ENCODE results near the gene IL34. TPM values are rescaled to one million over a fixed set of nuclear protein-coding genes. Genes with fewer than 3 reads are reported as not detected.
"Not testable (repeated sequence)": the region's sequence is repeated elsewhere in the genome, so short reads cannot be mapped to it uniquely, and the experiment has no call there.

IL34 gene
- polyA plus RNA-seq, 1 donor = 16.9 TPM

DNA sequence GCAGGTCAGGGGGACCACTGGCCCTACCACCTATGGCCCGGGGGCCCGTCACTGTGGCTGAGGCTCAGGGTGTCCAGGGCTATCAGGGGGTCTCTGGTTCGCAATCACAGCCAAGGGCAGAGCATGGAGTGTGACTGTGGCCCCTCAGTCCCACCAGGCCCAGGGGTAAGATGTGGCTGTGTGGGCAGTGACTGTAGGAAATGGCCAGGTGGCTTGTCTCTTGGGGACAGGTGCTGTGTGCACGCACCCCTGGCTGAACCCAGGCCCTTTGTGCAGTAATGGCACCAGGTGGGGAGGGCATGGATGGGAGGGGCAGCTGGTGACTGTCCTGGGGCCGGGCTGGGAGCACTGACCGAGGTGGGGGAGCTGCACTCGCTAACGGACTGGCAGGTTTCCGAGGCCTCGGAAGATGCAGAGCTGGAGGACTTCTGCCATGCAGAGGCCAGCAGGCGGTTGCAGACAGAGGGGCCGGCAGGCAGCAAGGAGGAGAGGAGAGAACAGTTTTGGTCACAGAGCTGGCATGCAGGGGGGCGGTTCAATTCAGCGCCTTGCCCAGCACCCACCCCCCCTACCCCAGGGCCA lies 18.8 kb downstream of the IL34 start:
- WGBS (ENCODE audit: insufficient coverage, low lambda C conversion rate) = no CpG with 5 or more reads among the region's 14 CpGs
- no peaks in the 10 kb centered on the region for H3K27me3 ChIP-seq (ENCODE audit: control insufficient read depth, insufficient read depth, low read length)
- peaks cover 58% of the 10 kb centered on the region for H3K36me3 ChIP-seq (ENCODE audit: control insufficient read depth, insufficient read depth, low read length)
- no peak overlapping the region for H3K4me3 ChIP-seq (ENCODE audit: low read length)
- H3K27ac ChIP-seq (ENCODE audit: low read length) = no peak overlapping the region
- H3K4me1 ChIP-seq (ENCODE audit: control insufficient read depth, insufficient read depth, low read length) = no peaks in the 10 kb centered on the region
- no peaks in the 10 kb centered on the region for H3K9me3 ChIP-seq (ENCODE audit: control insufficient read depth, low read depth, low read length)
- no peak for DNase-seq

- H3K36me3 ChIP-seq (ENCODE audit: control insufficient read depth, insufficient read depth, low read length) = peaks cover 64% of the 10 kb centered on the region
- no peak overlapping the region for H3K27ac ChIP-seq (ENCODE audit: low read length)
- 100% methylated on average over 1 of the region's 22 CpGs for WGBS (ENCODE audit: insufficient coverage, low lambda C conversion rate)
- H3K27me3 ChIP-seq (ENCODE audit: control insufficient read depth, insufficient read depth, low read length) = no peaks in the 10 kb centered on the region
- H3K4me1 ChIP-seq (ENCODE audit: control insufficient read depth, insufficient read depth, low read length) = no peaks in the 10 kb centered on the region
- no peak for DNase-seq
- H3K4me3 ChIP-seq (ENCODE audit: low read length) = no peak overlapping the region
- no peaks in the 10 kb centered on the region for H3K9me3 ChIP-seq (ENCODE audit: control insufficient read depth, low read depth, low read length)
These were observed 19.7 kb downstream of the IL34 start for GRCh38 chr16:70665806-70666735.

- no peak overlapping the region for H3K27ac ChIP-seq (ENCODE audit: low read length)
- no peaks in the 10 kb centered on the region for H3K27me3 ChIP-seq (ENCODE audit: control insufficient read depth, insufficient read depth, low read length)
- H3K9me3 ChIP-seq (ENCODE audit: control insufficient read depth, low read depth, low read length) = no peaks in the 10 kb centered on the region
- H3K4me3 ChIP-seq (ENCODE audit: low read length) = no peak overlapping the region
- DNase-seq = no peak
- no peaks in the 10 kb centered on the region for H3K4me1 ChIP-seq (ENCODE audit: control insufficient read depth, insufficient read depth, low read length)
- H3K36me3 ChIP-seq (ENCODE audit: control insufficient read depth, insufficient read depth, low read length) = peaks cover 51% of the 10 kb centered on the region
- WGBS (ENCODE audit: insufficient coverage, low lambda C conversion rate) = 100% methylated on average over 1 of the region's 2 CpGs
These were observed 23.8 kb downstream of the IL34 start for GRCh38 chr16:70670175-70670574.

GRCh38 chr16:70670938-70671337 lies 24.6 kb downstream of the IL34 start:
- not testable (repeated sequence) for H3K4me1 ChIP-seq (ENCODE audit: control insufficient read depth, insufficient read depth, low read length); H3K9me3 ChIP-seq (ENCODE audit: control insufficient read depth, low read depth, low read length); DNase-seq; H3K27me3 ChIP-seq (ENCODE audit: control insufficient read depth, insufficient read depth, low read length); H3K27ac ChIP-seq (ENCODE audit: low read length); H3K4me3 ChIP-seq (ENCODE audit: low read length)
- no CpG with 5 or more reads among the region's 4 CpGs for WGBS (ENCODE audit: insufficient coverage, low lambda C conversion rate)
- H3K36me3 ChIP-seq (ENCODE audit: control insufficient read depth, insufficient read depth, low read length) = peaks cover 48% of the 10 kb centered on the region

- Histone ChIP-seq H3K9me3 (ENCODE audit: control insufficient read depth, low read depth, low read length) (no peaks in the 10 kb centered on the region), H3K4me1 (ENCODE audit: control insufficient read depth, insufficient read depth, low read length) (no peaks in the 10 kb centered on the region), H3K27me3 (ENCODE audit: control insufficient read depth, insufficient read depth, low read length) (no peaks in the 10 kb centered on the region), H3K27ac (ENCODE audit: low read length) (no peak overlapping the region), H3K4me3 (ENCODE audit: low read length) (no peak overlapping the region), H3K36me3 (ENCODE audit: control insufficient read depth, insufficient read depth, low read length) (peaks cover 54% of the 10 kb centered on the region)
- WGBS (ENCODE audit: insufficient coverage, low lambda C conversion rate) = 80% methylated on average over 1 of the region's 18 CpGs
- no peak for DNase-seq
These were observed 28.1 kb downstream of the IL34 start for GRCh38 chr16:70674221-70675014.

GRCh38 chr16:70675851-70676513 lies 29.6 kb downstream of the IL34 start:
- no peak for DNase-seq
- Histone ChIP-seq H3K36me3 (ENCODE audit: control insufficient read depth, insufficient read depth, low read length) (peaks cover 46% of the 10 kb centered on the region), H3K27me3 (ENCODE audit: control insufficient read depth, insufficient read depth, low read length) (no peaks in the 10 kb centered on the region), H3K4me3 (ENCODE audit: low read length) (no peak overlapping the region), H3K27ac (ENCODE audit: low read length) (no peak overlapping the region), H3K4me1 (ENCODE audit: control insufficient read depth, insufficient read depth, low read length) (peaks cover 4% of the 10 kb centered on the region), H3K9me3 (ENCODE audit: control insufficient read depth, low read depth, low read length) (peaks cover 2% of the 10 kb centered on the region)
- no CpG with 5 or more reads among the region's 7 CpGs for WGBS (ENCODE audit: insufficient coverage, low lambda C conversion rate)

GRCh38 chr16:70676675-70677498 lies 30.5 kb downstream of the IL34 start:
- Histone ChIP-seq H3K4me3 (ENCODE audit: low read length) (no peak overlapping the region), H3K27ac (ENCODE audit: low read length) (no peak overlapping the region), H3K4me1 (ENCODE audit: control insufficient read depth, insufficient read depth, low read length) (peaks cover 4% of the 10 kb centered on the region), H3K27me3 (ENCODE audit: control insufficient read depth, insufficient read depth, low read length) (no peaks in the 10 kb centered on the region), H3K9me3 (ENCODE audit: control insufficient read depth, low read depth, low read length) (peaks cover 2% of the 10 kb centered on the region), H3K36me3 (ENCODE audit: control insufficient read depth, insufficient read depth, low read length) (peaks cover 41% of the 10 kb centered on the region)
- WGBS (ENCODE audit: insufficient coverage, low lambda C conversion rate) = no CpG with 5 or more reads among the region's 14 CpGs
- DNase-seq = no peak

DNA sequence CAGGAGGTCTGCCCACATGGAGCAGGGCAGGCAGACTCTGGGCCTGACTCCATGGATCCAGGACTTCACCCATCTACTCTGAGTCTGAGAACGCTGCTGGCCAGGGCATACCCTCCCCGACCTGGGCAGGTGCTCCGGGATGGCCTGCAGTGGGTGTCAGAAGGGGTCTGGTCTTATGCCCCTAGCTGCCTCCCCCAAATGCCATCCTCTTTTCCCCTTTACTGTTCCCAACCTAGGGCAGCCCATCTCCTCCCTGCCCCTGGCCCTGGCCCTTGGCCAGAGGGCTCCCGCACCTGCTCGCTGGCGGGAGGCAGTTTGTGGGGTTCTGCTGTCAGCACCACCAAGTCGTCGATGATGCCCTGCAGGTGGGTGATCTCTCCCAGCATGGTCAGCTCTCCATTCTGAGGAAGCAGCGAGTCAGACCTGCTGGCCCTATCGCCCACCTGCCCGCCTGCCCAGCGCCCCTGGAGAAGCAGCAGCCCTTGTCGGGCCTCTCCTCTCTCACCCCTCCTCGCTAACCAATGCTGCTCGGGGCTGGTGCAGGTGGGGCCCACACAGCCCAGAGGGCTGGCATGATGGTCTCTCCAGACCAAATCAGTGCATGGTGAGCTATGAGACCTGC lies 31.3 kb downstream of the IL34 start:
- Histone ChIP-seq H3K27ac (ENCODE audit: low read length) (no peak overlapping the region), H3K9me3 (ENCODE audit: control insufficient read depth, low read depth, low read length) (peaks cover 2% of the 10 kb centered on the region), H3K27me3 (ENCODE audit: control insufficient read depth, insufficient read depth, low read length) (no peaks in the 10 kb centered on the region), H3K4me1 (ENCODE audit: control insufficient read depth, insufficient read depth, low read length) (peaks cover 5% of the 10 kb centered on the region), H3K4me3 (ENCODE audit: low read length) (no peak overlapping the region), H3K36me3 (ENCODE audit: control insufficient read depth, insufficient read depth, low read length) (peaks cover 41% of the 10 kb centered on the region)
- no peak for DNase-seq
- no CpG with 5 or more reads among the region's 15 CpGs for WGBS (ENCODE audit: insufficient coverage, low lambda C conversion rate)

DNA sequence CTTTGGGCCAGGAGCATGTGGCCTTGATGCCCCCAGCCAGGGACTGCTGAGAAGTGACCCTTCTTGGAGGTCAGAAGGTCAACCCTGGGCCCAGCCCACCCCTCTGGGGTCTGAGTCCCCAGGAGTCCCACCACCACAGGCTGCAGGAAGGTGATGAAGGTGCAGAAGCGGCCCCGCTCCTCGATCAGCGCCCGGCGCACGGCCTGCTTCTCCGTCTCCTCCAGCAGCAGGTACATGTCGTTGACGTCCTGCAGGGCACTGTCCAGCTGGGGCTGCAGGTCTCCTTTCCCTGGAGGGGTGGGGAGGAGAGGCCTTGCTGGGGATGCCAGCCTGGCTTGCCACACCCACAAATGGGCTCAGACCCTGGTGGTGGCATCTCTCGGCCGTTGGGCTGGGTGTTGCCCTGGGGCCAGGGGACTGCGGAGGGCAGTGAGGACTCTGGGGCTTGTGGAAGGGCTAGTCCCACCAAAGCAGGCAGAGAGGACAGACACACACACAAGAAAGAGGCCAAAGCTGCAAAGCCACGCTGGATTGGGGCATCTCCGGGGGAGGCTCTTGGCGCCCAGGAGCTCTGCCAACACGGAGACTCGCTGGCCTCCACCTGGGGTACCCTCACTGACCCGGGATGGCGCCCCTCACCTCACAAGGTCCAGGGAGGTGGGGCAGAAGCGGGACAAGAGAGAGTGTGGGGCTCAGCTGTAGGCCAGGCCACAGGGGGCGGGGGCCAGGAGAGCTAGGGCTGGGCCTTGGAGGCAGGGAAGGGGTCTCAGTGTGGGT lies 31.9 kb downstream of the IL34 start:
- H3K4me1 ChIP-seq (ENCODE audit: control insufficient read depth, insufficient read depth, low read length) = peaks cover 9% of the 10 kb centered on the region
- WGBS (ENCODE audit: insufficient coverage, low lambda C conversion rate) = 80% methylated on average over 1 of the region's 22 CpGs
- peaks cover 2% of the 10 kb centered on the region for H3K9me3 ChIP-seq (ENCODE audit: control insufficient read depth, low read depth, low read length)
- no peak for DNase-seq
- no peaks in the 10 kb centered on the region for H3K27me3 ChIP-seq (ENCODE audit: control insufficient read depth, insufficient read depth, low read length)
- no peak overlapping the region for H3K27ac ChIP-seq (ENCODE audit: low read length)
- no peak overlapping the region for H3K4me3 ChIP-seq (ENCODE audit: low read length)
- H3K36me3 ChIP-seq (ENCODE audit: control insufficient read depth, insufficient read depth, low read length) = peaks cover 45% of the 10 kb centered on the region
